Umbilical cord (tissue), 2 donors: ENCODE data around the gene PGAP1. TPM values are rescaled to one million over a fixed set of nuclear protein-coding genes. Genes with fewer than 3 reads are reported as not detected.

Experiments used
- DNase-seq: peaks from one replicate; pipeline ENCODE4 v3.0.0-alpha.2; 2015; ENCODE audit warnings: low spot score
- total RNA-seq: library from RNA; depleted of rRNA; stranded (reverse); fragments of >200 nt; gene quantifications from one replicate; pipeline ENCODE4 v1.2.3, GENCODE V29; 2014; ENCODE audit warnings: low replicate concordance; ENCODE audit not compliant: insufficient read depth

PGAP1 gene
- total RNA-seq: 18.8 TPM

DNA sequence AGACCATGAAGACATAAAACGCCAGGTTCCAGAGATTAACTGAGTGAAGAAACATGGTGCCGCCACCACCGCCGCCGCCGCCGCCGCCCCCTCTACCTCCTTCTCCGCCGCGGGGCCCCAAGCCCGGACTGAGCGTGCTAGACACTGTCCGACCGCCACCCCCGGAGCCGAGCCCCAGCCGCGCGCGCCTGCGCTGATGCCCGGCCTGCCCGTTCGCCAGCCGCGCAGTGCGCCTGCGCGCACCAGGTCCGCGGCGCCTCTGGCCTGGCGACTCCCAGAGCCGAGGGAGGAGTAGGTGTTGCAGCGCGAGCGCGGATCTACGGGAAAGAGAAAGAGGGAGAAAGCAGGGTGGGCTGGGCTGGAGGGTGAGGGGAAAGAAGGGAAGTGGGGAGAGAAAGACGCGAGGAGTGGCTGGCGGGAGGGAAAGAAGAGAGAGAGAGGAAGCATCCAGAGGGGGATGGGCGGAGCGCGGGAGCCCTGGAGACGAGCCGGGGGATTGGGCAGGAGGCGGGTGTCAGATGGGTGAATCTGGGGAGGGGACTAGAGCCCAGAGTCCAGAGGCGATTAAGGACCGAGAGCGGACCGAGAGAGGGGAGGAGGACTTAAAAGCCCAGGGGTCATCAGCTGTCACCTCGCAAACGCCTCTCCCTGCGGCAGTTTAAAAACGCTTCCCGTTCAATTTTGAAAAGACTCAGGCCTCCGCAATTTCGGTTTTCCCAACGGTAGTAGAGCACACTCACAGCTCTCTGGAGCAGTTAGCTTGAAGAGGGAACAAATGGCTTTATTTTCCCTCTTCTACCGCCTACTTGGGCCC, at the start of gene PGAP1:
Gene PGAP1 (minus strand): TSS at position 146 of the 814 bp plus-strand sequence. CDS start 91 bp downstream, at position 55.
- peak; percentile 98 for DNase-seq

- no peak for DNase-seq
Measured at GRCh38 chr2:196974970-196975369, 48.5 kb upstream of the PGAP1 start.

DNA sequence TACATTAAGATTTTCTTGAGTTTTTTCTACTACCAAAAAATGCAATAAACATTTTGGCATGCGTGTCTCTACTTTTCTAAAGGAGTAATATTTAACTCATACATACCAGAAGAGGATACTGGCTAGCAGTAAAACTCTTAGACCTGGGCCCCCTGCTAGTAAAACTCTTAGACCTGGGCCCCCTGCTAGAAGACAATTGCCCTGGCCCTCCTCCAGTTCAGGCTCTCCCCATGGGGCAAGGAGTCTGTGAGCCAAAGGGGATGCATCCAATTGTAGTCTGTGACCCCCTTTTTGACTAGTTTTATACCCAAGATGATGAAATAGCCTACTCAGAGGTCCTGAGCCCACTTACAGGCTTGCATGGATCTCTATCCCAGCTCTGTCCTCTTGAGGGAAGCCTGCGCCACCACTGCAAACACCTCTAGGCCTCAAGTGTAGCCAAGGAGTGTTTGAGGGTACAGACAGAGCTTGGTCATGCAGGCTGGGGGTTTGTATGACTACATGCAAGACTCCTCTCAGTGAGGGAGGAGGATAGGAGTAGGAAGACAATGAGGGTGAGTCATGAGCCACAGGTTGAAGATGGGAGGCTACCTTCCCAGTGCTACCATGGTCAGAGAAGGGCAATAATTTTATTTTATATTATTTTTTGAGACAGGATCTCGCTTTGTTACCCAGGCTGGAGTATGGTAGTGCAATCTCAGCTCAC, 45.2 kb upstream of the PGAP1 start:
- no peak for DNase-seq

DNA sequence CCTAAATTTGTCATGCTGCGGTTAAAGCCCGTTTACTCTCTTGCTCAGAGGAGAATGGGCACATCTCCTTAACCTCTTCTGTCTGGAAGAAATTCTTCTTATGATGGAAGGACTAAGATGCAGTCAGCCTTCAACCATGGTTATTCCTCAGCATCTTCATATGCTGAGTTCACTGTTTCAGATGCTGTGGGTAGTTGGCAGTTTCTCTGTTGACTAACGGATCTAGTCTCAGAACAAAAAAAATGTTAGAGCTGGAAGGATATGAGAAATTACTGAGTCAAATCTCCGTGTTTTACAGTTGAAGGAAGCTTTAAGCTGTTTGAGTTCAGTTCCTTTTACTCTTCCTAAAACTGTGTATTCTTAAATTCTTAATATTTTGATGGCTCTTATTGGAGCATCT, 43.6 kb upstream of the PGAP1 start:
- DNase-seq: no peak

DNA sequence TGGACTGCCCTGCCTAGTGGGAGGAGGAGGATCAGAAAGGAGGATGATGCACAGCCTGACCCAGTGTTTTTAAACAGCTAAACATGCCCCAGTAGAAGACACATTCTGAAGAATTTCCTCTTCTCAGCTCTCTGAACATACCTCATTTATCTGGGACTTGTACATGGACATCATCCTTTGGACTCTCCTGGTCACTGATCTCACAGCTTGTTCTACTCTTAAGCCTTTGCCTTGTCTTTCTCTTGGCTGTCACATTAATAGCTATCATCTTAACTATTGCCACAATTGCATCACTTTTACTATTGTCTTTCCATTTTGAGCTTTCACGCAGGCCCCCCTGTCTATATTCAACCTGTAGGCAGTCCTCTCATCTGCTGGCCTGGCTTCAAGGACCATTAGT, 42.0 kb upstream of the PGAP1 start:
- DNase-seq: no peak

DNA sequence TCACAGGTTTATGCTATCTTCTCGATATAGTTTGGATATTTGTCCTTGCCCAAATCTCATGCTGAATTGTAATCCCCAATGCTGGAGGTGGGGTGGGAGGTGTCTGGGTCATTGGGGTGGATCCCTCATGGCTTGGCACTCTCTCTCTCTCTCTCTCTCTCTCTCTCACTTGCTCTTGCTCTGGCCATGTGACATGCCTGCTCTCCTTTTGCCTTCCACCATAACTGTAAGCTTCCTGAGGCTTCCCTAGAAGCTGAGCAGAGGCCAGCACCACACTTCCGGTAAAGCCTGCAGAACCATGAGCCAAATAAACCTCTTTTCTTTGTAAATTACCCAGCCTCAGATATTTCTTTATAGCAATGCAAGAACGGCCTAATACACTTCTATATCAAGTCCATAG, 41.3 kb upstream of the PGAP1 start:
- no peak for DNase-seq

DNA sequence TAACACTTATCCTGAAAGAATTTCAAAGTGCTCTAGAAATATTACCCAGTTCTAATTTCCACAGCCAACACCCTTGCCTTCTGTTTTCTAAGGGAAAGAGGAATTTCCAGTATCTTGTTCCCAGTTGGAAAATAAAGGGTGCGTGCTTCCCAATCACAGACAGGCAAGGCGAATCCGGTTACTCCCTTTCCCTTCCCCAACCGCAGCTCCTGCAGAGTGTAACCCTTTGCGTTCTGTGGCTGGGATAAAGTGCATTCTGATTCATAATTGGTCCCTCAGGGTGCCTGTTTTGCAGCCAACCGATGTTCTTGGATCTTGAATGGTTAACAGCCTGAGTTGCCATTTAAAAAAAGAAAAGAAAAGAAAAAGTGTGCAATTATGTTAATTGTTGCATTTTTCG, 40.6 kb upstream of the PGAP1 start:
- DNase-seq: peak; percentile 38

- DNase-seq: no peak
Measured at GRCh38 chr2:196966061-196966460, 39.6 kb upstream of the PGAP1 start.

GRCh38 chr2:196965651-196966050, 39.1 kb upstream of the PGAP1 start:
- no peak for DNase-seq

DNA sequence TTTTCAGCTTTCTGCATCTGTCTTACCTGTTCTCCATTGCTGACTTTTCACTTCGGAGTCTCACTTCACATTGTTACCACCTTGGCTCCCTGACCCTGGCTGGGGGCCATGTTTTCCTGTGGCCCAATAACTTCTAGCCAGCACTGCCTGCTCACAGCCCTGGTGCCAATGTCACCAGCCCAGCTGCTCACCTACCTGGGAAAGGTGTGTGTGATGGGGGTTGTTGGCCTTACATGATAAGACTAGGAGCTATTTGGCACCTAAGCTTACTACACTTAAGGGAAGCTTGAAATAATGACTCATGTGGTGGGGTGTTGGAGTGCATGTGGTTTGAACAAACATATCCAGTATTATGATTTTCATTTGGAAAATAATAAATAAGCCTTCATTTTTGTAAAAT, 37.5 kb upstream of the PGAP1 start:
- no peak for DNase-seq

DNA sequence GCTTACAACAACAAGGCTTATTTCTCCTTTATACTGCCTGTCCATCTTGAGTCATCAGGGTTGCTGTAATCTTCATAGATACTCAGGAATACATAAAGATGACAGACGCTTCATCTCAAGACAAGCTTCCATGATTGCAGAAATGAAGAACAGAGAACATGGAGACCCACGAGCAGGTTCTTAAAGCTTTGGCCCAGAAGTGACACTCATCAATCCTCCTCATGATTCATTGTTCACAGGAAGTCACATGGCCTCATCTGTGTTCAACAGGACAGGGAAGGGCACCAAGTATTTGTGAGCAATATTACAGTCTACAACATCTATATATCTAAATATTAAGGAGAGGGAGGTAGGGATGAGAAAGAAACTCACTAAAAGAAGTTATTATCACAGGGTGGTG, 36.5 kb upstream of the PGAP1 start:
- DNase-seq: no peak

DNA sequence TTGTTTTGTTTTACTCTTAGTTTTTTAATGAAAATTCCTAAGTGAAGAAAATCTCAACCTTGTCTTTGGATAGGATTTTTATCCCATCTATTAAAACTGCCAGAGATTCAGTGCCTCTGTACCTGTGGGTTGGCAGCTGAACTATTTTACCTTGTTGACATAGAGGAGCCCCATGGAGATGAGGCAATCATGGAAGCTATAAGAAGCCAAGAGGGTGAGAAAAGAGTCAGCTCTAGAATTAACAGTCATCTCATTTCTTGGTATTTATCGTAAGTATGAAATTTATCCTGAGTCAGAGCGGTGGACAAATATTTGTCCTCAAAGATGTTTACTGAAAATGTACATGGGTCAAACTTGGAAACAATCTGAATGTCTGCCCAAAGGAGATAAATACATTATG, 35.8 kb upstream of the PGAP1 start:
- no peak for DNase-seq

DNA sequence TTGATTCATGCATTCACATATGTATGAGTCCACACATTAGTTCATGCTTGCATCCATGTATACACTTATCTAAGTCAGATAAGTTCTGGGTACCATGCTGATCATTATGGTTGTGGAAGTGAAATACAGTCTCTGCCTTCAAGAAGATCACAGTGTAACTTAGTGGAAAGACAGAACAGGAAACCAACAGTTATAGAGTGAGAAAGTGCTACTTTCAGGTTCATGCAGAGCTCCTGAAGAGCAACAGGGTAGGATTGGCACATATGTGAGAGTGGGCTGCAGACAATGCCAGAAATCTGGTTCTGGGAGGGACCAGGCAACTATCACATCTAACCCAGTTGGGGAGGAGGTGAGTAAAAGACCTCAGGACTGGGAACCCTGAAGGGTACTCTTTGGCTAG, 35.4 kb upstream of the PGAP1 start:
- no peak for DNase-seq

DNA sequence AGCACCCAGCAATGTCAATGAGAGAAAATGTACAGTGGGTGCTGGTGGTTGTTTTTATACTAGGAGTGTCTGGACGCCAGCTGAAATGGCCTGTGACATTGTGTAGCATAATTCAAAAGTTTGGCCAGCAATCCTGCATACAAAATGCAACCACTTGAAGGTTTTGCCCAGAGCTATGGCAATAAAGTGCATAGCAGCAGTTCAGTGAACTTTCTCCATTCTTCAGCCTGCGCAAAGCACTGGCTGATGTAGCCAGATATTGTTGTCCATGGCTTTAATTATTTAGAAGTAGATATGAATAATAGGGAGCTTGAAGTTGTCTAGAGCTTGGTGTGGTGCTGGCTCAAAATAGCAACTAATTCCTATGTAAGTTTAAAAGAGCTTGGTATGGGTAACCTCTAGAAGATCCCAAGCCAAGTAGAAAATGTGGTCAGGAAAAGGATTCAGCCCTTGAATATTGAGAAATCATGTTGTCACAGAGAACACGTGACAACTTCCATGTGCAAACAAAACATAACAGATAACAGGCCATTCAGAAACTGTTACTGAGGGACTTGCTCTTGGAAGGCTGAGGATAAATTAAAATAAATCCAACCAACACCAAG, 33.3 kb upstream of the PGAP1 start:
- no peak for DNase-seq

DNA sequence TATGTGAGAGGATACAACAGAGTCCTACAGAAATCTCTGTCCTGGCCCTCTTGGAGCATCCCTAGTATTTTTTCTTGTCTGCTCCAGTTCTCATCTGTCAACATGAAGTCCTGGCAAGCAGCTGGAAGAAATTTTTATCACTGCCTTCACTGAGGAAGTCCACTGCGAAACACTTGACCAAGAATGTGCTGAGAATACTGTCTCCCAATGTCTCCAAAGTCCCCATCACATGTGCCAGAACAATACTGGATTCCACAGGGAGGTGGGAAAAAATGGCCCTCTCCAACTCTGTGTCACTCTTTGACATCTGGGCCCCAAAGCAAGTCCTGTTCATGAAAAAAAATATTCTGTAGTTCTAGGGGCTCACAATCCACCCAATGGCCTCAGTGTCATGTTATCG, 32.8 kb upstream of the PGAP1 start:
- no peak for DNase-seq

GRCh38 chr2:196957881-196958525, 31.5 kb upstream of the PGAP1 start:
- no peak for DNase-seq

- DNase-seq: no peak
Measured at GRCh38 chr2:196957442-196957841, 30.9 kb upstream of the PGAP1 start.

DNA sequence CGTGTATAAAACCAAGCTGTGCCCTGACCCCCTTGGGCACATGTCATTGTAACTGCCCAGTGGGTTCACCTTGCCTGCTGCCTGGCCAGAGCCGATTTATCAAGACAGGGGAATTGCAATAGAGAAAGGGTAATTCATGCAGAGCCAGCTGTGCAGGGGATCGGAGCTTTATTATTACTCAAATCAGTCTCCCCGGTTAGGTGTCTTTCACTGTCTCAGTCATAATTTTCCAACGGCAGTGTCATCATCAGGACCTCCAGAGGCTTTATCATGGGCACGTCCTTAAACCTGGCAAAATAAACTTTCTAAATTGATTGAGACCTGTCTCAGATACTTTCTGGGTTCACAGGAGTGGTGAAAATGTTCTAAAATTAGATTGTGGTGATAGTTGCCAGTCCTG, 29.6 kb upstream of the PGAP1 start:
- DNase-seq: no peak

- no peak for DNase-seq
Measured at GRCh38 chr2:196955036-196955435, 28.5 kb upstream of the PGAP1 start.

DNA sequence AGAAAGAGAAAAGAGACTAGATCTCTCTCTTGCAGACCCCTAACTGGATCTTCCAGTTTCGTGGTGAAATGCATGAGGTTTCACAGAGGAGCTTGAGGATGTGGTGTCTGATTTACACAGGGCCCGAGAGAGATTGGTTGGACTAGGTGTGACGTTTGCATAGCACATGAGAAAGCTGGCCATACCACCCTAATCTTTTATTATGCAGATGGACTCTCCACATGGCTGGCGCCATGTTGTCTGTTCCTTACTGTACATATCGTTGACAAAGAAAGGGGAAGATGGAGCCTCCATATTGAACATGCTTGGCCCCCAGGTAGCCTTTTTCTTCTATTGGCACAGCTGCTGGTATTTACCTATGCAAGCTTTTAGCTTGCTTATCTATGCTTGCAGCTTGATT, 27.5 kb upstream of the PGAP1 start:
- DNase-seq: no peak

GRCh38 chr2:196952936-196953335, 26.4 kb upstream of the PGAP1 start:
- no peak for DNase-seq

GRCh38 chr2:196951973-196952372, 25.5 kb upstream of the PGAP1 start:
- no peak for DNase-seq
